ENCODE measurements around the gene SLC35A3. TPM values are rescaled to one million over a fixed set of nuclear protein-coding genes. Genes with fewer than 3 reads are reported as not detected.

SLC35A3 gene
- total and polyA plus RNA-seq, 10 of the 15 experiments (the other 5 are each of a cell fraction or from before 2014, with no cell fraction given), result 3.6 to 24.3 (median 15.4) TPM

- no peak for DNase-seq (ENCODE audit: low read depth, low spot score)
- SMC1A ChIA-PET (ENCODE audit: uncharacterized antibody, unreplicated experiment), result interaction anchor here (1.4 kb wide), 1 partner anchor 28 kb away, joined by 3 read pairs; a partner anchor contains a TSS
- Histone ChIP-seq H3K27ac (ENCODE audit: control insufficient read depth, insufficient read depth) (no peak overlapping the region), H3K4me1 (ENCODE audit: control insufficient read depth, insufficient read depth, low read length) (no peaks in the 10 kb centered on the region), H3K27me3 (replicated peaks in 1 of 2; ENCODE audit: control insufficient read depth in 2 of 2, insufficient read depth in 2 of 2, low read length in 1 of 2) (no peaks in the 10 kb centered on the region), H3K9ac (ENCODE audit: control insufficient read depth, insufficient read depth, low read length) (no peak overlapping the region), H2AFZ (ENCODE audit: control insufficient read depth, low read depth, low read length) (no peak overlapping the region), H4K20me1 (ENCODE audit: control insufficient read depth, insufficient read depth) (no peaks in the 10 kb centered on the region), H3K9me3 (replicated peaks; ENCODE audit: control insufficient read depth, insufficient read depth, low read length) (peaks cover 3% of the 10 kb centered on the region; the same call in 2 of the 3 replicates), H3K36me3 (ENCODE audit: control insufficient read depth in 2 of 2, insufficient read depth in 2 of 2, low read length in 1 of 2) (peaks cover 0 to 6% of the 10 kb centered on the region in 2 experiments; a peak in 2 of 4 replicates), H3K79me2 (ENCODE audit: control insufficient read depth, insufficient read depth, low read length) (no peaks in the 10 kb centered on the region), H3K4me2 (ENCODE audit: control insufficient read depth, insufficient read depth) (no peak overlapping the region), H3K4me3 (no peak overlapping the region)
- ATAC-seq, result no peak
- BruUV-seq (replicated peaks), result no TSS peak
- in situ Hi-C loops (cut with MboI) (no loop called here), intact Hi-C loops (cut with micrococcal nuclease; ENCODE audit: unreplicated experiment) (no loop called here)
- RAD21 ChIA-PET (ENCODE audit: unreplicated experiment), result no interaction called here
- POLR2A ChIA-PET, result interaction anchor here (0.6 to 1.3 kb wide), 3 partner anchors 11 to 237 kb away, joined by 3 to 4 read pairs (median 4); no protein-coding TSS in a partner anchor
- CTCF ChIA-PET, result interaction anchor here (0.6 kb wide), 1 partner anchor 157 kb away, joined by 3 read pairs; no protein-coding TSS in a partner anchor
- FAIRE-seq, result no peak
- no peak for TF ChIP-seq POLR2A (IDR thresholded peaks at IDR 0.05; ENCODE audit: low read depth, low read length)
- no peak for TF ChIP-seq SKIL (IDR thresholded peaks at IDR 0.05; ENCODE audit: low read depth, poor library complexity, severe bottlenecking)
- TF ChIP-seq USF2 (IDR thresholded peaks at IDR 0.05; ENCODE audit: borderline replicate concordance, low read depth, low read length), result no peak
- TF ChIP-seq ZBTB4 (CRISPR knock-in tag; IDR thresholded peaks at IDR 0.05), result no peak
- TF ChIP-seq NR2F1 (conservative IDR thresholded peaks at IDR 0.05), result no peak
- no peak for TF ChIP-seq E4F1 (IDR thresholded peaks at IDR 0.05; ENCODE audit: borderline replicate concordance, partially characterized antibody)
- no peak for TF ChIP-seq CHD4 (IDR thresholded peaks at IDR 0.05)
- no peak for TF ChIP-seq NFYB (IDR thresholded peaks at IDR 0.05; ENCODE audit: insufficient read depth, low read depth, low read length)
- TF ChIP-seq ASH2L (IDR thresholded peaks at IDR 0.05; ENCODE audit: borderline replicate concordance, low read depth), result no peak
- TF ChIP-seq ZBTB11 (CRISPR knock-in tag; IDR thresholded peaks at IDR 0.05), result no peak
- TF ChIP-seq MYC (IDR thresholded peaks at IDR 0.05; ENCODE audit: insufficient read depth, insufficient read length, insufficient replicate concordance, low read length, severe bottlenecking), result no peak
- TF ChIP-seq FOXK2 (IDR thresholded peaks at IDR 0.05), result no peak
Observed at GRCh38 chr1:100009458-100009857, 39.7 kb downstream of the SLC35A3 start.
